Dedifferentiated amniotic fluid mesenchymal stem cell (primary cell): ENCODE data around the gene CFAP91.

ENCODE experiments used
- DNase-seq: peaks from one replicate; pipeline ENCODE4 v3.0.0-alpha.2; 2016; ENCODE audit errors: extremely low spot score

The CFAP91 gene

DNA sequence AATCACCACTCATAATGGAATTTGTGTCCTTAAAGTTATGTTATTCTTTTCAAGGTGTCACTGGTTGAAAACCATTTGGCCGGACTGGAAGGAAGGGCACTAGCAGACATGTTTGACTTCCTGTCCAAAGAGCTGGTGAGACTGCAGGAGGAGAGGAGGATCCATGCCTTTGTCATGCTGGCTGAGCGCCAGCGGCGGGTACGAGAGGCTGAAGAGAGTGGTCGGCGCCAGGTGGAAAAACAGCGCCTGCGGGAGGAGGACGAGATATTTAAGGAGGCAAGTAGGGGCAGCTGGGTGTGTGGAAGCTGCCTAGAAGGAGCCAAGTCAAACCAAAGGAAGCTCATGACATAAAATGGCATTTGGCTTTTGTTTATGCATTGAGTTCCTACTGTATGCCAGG is 41.1 kb downstream of the CFAP91 start:
- no peak for DNase-seq

DNA sequence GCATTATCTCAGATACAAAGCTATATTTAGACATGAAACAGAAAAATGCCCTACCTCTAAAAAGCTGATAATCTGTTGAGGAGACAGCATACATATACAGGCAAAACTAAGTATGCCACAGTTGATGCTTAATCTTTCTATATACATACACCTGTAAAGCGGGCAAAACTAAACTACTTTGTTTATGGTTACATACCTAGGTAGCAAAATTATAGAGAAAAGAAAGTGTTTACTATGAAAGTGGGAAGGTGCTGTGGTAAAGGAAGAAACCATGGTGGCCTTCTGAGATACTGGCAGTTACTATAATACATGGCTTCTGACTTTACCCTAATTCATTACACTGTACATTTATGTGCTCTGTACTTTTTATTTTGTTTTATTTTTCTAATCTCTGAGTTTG is 43.1 kb downstream of the CFAP91 start:
- no peak for DNase-seq

DNA sequence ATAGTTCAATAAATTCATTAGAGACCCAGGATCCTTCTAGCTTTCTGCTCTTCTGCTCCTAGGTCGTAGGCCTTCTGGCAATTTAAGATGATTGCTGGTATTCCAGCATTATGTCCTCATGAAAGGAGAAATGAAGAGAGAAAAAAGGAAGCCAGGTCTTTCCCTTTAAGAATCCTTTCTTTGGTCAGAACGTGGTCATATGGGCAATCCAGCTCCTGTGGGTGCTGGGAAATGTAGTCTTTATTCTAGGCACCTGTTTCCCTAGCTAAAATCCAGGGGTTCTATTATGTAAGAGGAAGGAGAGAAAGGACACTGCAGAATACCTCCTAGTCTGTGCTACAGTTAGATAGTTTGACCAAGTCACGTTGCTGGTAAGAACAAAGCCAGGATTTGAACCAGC is 43.6 kb downstream of the CFAP91 start:
- no peak for DNase-seq

DNA sequence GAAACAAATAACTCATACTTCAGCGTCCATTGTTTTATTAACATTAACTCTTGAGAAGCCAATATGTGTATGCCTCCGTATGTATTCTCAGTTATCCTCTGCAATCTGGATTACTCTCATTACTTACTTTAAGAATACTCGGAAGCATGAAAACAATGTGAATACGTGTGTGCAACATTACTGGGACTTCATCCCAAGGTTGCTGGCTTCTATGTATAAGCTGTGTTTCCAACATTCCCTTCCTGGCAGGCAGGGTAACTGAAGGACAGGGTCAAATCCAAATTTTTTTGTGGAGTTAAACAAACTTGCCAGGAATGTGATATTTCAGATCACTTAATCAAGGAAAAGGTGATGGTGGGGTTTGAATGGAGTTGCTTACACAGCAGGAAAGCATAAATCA is 44.5 kb downstream of the CFAP91 start:
- no peak for DNase-seq

DNA sequence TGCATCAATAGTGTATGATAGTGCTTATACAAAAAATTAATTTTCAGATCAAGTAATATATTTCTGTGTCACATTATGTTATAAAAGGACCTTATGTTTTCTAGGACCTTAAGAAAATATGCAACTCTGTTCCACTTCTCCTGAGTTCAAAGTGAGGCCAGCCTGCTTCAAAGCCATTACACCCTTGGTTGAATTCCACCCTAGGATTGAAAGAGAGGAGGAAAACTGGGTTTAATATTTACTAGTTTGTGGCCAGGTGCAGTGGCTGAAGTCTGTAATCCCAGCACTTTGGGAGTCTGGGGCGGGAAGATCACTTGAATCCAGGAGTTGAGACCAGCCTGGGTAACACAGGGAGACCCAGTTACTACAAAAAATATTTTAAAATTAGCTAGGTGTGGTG is 46.2 kb downstream of the CFAP91 start:
- DNase-seq = no peak

DNA sequence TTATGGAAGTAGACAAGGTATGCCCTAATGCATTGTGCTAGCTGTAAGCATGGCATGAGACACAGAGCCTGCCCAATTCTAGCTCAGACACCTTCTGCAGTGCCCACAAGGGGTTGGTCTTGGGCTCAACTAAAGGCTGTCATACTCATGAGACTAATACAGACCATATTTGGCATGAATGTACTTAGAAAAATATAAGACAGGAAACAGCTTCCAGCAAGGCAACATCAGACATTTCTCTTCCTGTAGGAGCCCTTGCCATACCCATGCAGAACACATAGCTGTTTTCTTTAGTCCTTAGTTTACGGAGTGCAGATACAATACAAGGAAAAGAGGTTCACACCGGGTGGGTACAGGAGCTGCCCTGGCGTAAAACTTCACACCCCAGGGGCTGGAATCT is 48.6 kb downstream of the CFAP91 start:
- no peak for DNase-seq
